GM12878 (cell line): Measurements from ENCODE around the gene CACNB3. TPM values are rescaled to one million over a fixed set of nuclear protein-coding genes. Genes with fewer than 3 reads are reported as not detected.

Experiments used
- ATAC-seq: fragments of 200-7000 bp; cut with Tn5 transposase; 3 replicates; pipeline ENCODE4 v1.9.1; 2020; ENCODE audit warnings: mild to moderate bottlenecking, moderate library complexity
- BruUV-seq: library from RNA; stranded (reverse); fragments of 400-500 nt; replicated peaks from 2 replicates; lab custom pipeline; 2021; lab: Mats Ljungman, UMichigan
- CTCF ChIA-PET: fragments of 300-600 bp; sonication (Branson Sonifier 250); formaldehyde crosslinking; extraction: SDS; loops from one replicate; lab custom pipeline; 2021; ENCODE audit warnings: inconsistent platforms; lab: Yijun Ruan, JAX
- POLR2A ChIA-PET: fragments of 350-600 bp; formaldehyde crosslinking; extraction: SDS; loops from one replicate; lab custom pipeline; 2021; ENCODE audit warnings: inconsistent platforms; lab: Charles Lee
- RAD21 ChIA-PET: fragments of 300-600 bp; sonication (Branson Sonifier 250); formaldehyde crosslinking; loops from one replicate; lab custom pipeline; 2023; ENCODE audit warnings: antibody characterized with exemption; ENCODE audit not compliant: unreplicated experiment; lab: Charles Lee
- SMC1A ChIA-PET: fragments of 300-600 bp; sonication (Branson Sonifier 250); formaldehyde crosslinking; loops from one replicate; lab custom pipeline; 2023; ENCODE audit not compliant: unreplicated experiment, uncharacterized antibody; lab: Charles Lee
- DNase-seq: peaks from one replicate; pipeline ENCODE4 v3.0.0-alpha.2; 2011; ENCODE audit warnings: low read depth, low spot score
- FAIRE-seq: peaks from 3 replicates; lab custom pipeline; 2011; peaks lifted over from hg19 to GRCh38; lab: Jason Lieb, UNC
- H2AFZ ChIP-seq: 2 replicates; pipeline ENCODE4 v1.6.0; 2011; ENCODE audit warnings: low read depth, low read length, control low read depth; ENCODE audit not compliant: control insufficient read depth
- H3K27ac ChIP-seq: 2 replicates; pipeline ENCODE4 v1.5.1; 2011; ENCODE audit warnings: control low read depth; ENCODE audit not compliant: control insufficient read depth, insufficient read depth
- H3K27me3 ChIP-seq, 2 experiments: replicated peaks in 1 of 2; 2 replicates each; pipeline versions ENCODE4 v1.6.0 to v1.6.1; 2011; ENCODE audit warnings: low read length in 1 of 2; ENCODE audit not compliant: control insufficient read depth in 2 of 2, insufficient read depth in 2 of 2
- H3K36me3 ChIP-seq, 2 experiments: 2 replicates each; pipeline ENCODE4 v1.5.1; 2011; ENCODE audit warnings: low read length in 1 of 2; ENCODE audit not compliant: control insufficient read depth in 2 of 2, insufficient read depth in 2 of 2
- H3K4me1 ChIP-seq: 2 replicates; pipeline ENCODE4 v1.6.1; 2011; ENCODE audit warnings: mild to moderate bottlenecking, low read length, moderate library complexity, mixed read lengths; ENCODE audit not compliant: control insufficient read depth, insufficient read depth
- H3K4me2 ChIP-seq: 2 replicates; pipeline ENCODE4 v1.6.0; 2011; ENCODE audit warnings: control low read depth; ENCODE audit not compliant: control insufficient read depth, insufficient read depth
- H3K4me3 ChIP-seq: fragments of 200-600 bp; sonication (generic); 2 replicates; pipeline ENCODE4 v1.5.1; 2016
- H3K79me2 ChIP-seq: 2 replicates; pipeline ENCODE4 v1.6.0; 2011; ENCODE audit warnings: low read length; ENCODE audit not compliant: control insufficient read depth, insufficient read depth
- H3K9ac ChIP-seq: 2 replicates; pipeline ENCODE4 v1.8.0; 2011; ENCODE audit warnings: low read length, control low read depth, mixed read lengths; ENCODE audit not compliant: control insufficient read depth, insufficient read depth
- H3K9me3 ChIP-seq: replicated peaks from 3 replicates; pipeline ENCODE4 v1.5.1; 2011; ENCODE audit warnings: mild to moderate bottlenecking, low read length; ENCODE audit not compliant: control insufficient read depth, insufficient read depth
- H4K20me1 ChIP-seq: 2 replicates; pipeline ENCODE4 v1.6.0; 2011; ENCODE audit not compliant: control insufficient read depth, insufficient read depth
- EED ChIP-seq: sonication (generic); IDR thresholded peaks from 2 replicates; pipeline ENCODE4 v1.6.1; 2016; ENCODE audit warnings: antibody characterized with exemption, low read depth
- FOS ChIP-seq: IDR thresholded peaks from 3 replicates; pipeline ENCODE4 v1.6.1; 2011; ENCODE audit warnings: borderline replicate concordance; ENCODE audit not compliant: insufficient read length; ENCODE audit errors: extremely low read depth
- IRF3 ChIP-seq: fragments of 450-650 bp; IDR thresholded peaks from 2 replicates; pipeline ENCODE4 v1.6.1; 2014; ENCODE audit warnings: mild to moderate bottlenecking
- KDM1A ChIP-seq: fragments of 200-600 bp; sonication (generic); IDR thresholded peaks from 2 replicates; pipeline ENCODE4 v1.6.1; 2016; ENCODE audit warnings: borderline replicate concordance
- NFIC ChIP-seq: IDR thresholded peaks from 2 replicates; pipeline ENCODE4 v1.6.1; 2012; ENCODE audit warnings: low read depth, mild to moderate bottlenecking, inconsistent platforms, low read length, moderate library complexity
- SUZ12 ChIP-seq: fragments of 200-600 bp; sonication (generic); IDR thresholded peaks from one replicate; pipeline ENCODE4 v1.6.1; 2018; ENCODE audit warnings: antibody characterized with exemption, mild to moderate bottlenecking; ENCODE audit not compliant: unreplicated experiment
- TAF1 ChIP-seq: IDR thresholded peaks from 2 replicates; pipeline ENCODE4 v1.6.1; 2011; ENCODE audit warnings: mild to moderate bottlenecking, low read depth, low read length, borderline replicate concordance
- WGBS: methylation state at CpG from one replicate; pipeline ENCODE4 v1.1.6; 2016; ENCODE audit warnings: low lambda C conversion rate; ENCODE audit not compliant: insufficient replicate concordance, insufficient coverage; ENCODE audit errors: missing lambda C conversion rate; 5-methylcytosine and 5-hydroxymethylcytosine counted together
- in situ Hi-C: fragments of 300-500 bp; cut with MboI; formaldehyde crosslinking; loops from 9 replicates; pipeline ENCODE4 v1.14.3; 2018; ENCODE audit warnings: mixed read lengths
- intact Hi-C: fragments of 100-400 bp; cut with micrococcal nuclease; formaldehyde crosslinking; loops from one replicate; pipeline ENCODE4 v1.14.2; 2022; ENCODE audit not compliant: unreplicated experiment
- polyA plus RNA-seq, 11 experiments: library from polyadenylated mRNA; depleted of rRNA in 4 of 11; unstranded in 6 of 11; stranded (reverse) in 5 of 11; fragments of >200 nt; fragmentation: Nextera tagmentation in 4 of 11; fragmentation: Illumina TruSeq in 1 of 11; extraction: Ambion mirVana in 4 of 11; extraction: Trizol in 1 of 11; gene quantifications; 1 replicate in 1 of 11; 2 replicates in 10 of 11; pipeline versions ENCODE4 v1.2.1 to v1.2.3, GENCODE V29; 2011 to 2016; ENCODE audit warnings: inconsistent platforms in 2 of 11, missing spikeins in 2 of 11, low read depth in 1 of 11
- total RNA-seq, 4 experiments: library from RNA; depleted of rRNA in 3 of 4; stranded (reverse); fragments of >200 nt in 3 of 4; fragmentation: Illumina TruSeq in 1 of 4; extraction: Trizol in 1 of 4; gene quantifications; 2 replicates each; pipeline versions ENCODE4 v1.2.1 to v1.2.3, GENCODE V29; 2013 to 2021

The CACNB3 gene
- total and polyA plus RNA-seq, 10 of the 15 experiments (the other 5 are each of a cell fraction or from before 2014, with no cell fraction given) = 0.78 to 5.0 (median 1.7) TPM

GRCh38 chr12:48869191-48869590 lies 50.9 kb downstream of the CACNB3 start:
- Histone ChIP-seq H3K27me3 (no peaks in the 10 kb centered on the region), H3K4me2 (no peak overlapping the region), H3K9me3 (no peaks in the 10 kb centered on the region), H3K4me3 (no peak overlapping the region), H3K9ac (no peak overlapping the region), H2AFZ (no peak overlapping the region), H3K36me3 (no peaks in the 10 kb centered on the region), H4K20me1 (no peaks in the 10 kb centered on the region), H3K27ac (no peak overlapping the region), H3K79me2 (peaks cover 6% of the 10 kb centered on the region), H3K4me1 (peaks cover 9% of the 10 kb centered on the region)
- ChIA-PET POLR2A (interaction anchor here (0.7 to 2.0 kb wide), 2 partner anchors 12 to 30 kb away, joined by 6 to 7 read pairs; no protein-coding TSS in a partner anchor), SMC1A (interaction anchor here (1.2 to 10.6 kb wide), 2 partner anchors 17 to 20 kb away, joined by 4 to 79 read pairs; partner anchors contain the start of gene DDX23), RAD21 (interaction anchor here (0.9 kb wide), 1 partner anchor 9 kb away, joined by 4 read pairs; no protein-coding TSS in a partner anchor), CTCF (interaction anchor here (1.1 to 9.9 kb wide), 4 partner anchors 16 to 107 kb away, joined by 3 to 135 read pairs (median 39); partner anchors contain the start of gene DDX23)
- ATAC-seq (no peak), DNase-seq (no peak), FAIRE-seq (no peak)
- TF ChIP-seq KDM1A (no peak), NFIC (no peak), TAF1 (no peak), EED (no peak), FOS (no peak), IRF3 (no peak), SUZ12 (no peak)
- intact Hi-C loops (no loop called here), in situ Hi-C loops (no loop called here)
- no TSS peak for BruUV-seq
- WGBS = 61% methylated on average over 2 of the region's 2 CpGs
